ENCODE data around the gene HDAC10. TPM values are rescaled to one million over a fixed set of nuclear protein-coding genes. Genes with fewer than 3 reads are reported as not detected.
"Not testable (repeated sequence)": the region's sequence is repeated elsewhere in the genome, so short reads cannot be mapped to it uniquely, and the experiment has no call there.

The HDAC10 gene
- total RNA-seq, 1 donor from 2014 or later, result 5.4 TPM

DNA sequence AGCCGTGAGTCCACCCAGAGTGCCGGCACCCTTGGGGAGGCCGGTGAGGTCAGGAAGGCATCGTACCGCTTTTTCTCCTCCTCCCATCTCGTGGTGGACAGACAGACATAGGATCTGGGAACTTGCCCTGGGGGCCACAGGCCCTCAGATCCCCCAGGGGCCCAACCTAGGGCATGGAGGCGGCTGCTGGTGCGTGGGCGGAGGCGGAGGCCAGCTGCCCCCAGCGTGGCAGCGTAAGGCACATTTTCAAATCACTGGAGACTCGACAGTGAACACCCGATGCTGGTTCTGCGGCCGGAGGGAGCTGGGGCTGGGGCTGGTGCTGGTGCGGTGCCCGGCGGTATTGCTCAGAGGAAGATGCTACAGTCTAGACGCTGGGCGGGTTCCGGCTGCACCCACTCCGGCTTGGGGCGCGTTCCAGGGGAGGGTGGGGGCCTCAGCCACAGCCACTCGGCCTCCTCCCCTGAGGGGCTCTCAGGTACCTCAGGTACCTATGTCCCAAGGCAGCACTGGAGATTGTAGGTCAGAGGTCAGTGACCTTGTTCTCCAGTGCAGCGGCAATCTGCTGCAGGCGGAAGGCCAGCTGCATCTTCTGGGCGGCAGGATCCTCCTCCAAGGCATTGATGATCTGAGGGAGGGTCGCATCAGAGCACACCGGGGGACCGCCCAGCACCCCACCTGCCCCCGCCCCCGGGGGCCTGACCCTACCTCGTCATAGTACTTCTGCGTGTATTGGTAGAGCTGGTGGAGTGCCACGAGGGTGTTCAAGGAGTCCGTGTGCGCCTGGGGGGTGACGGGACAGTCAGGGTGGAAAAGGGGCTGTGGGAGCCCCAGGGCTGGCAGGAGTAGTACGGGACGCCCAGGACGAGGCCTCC is 24.4 kb upstream of the HDAC10 start:
- Histone ChIP-seq H3F3A (ENCODE audit: low read depth) (peaks cover 40% of the 10 kb centered on the region), H3K27ac (no peak overlapping the region), H3K9me3 (ENCODE audit: low read depth) (no peaks in the 10 kb centered on the region), H3K79me2 (ENCODE audit: low read depth) (no peaks in the 10 kb centered on the region), H3K4me3 (no peak overlapping the region), H3K4me1 (peaks cover 20% of the 10 kb centered on the region), H2AFZ (replicated peaks) (no peak overlapping the region), H3K4me2 (no peak overlapping the region), H4K20me1 (ENCODE audit: low read depth) (peaks cover 39% of the 10 kb centered on the region), H3K27me3 (peaks cover 11% of the 10 kb centered on the region), H3K36me3 (no peaks in the 10 kb centered on the region), H3K9ac (no peak overlapping the region)
- peaks cover 10% of the 10 kb centered on the region for H3K27me3 Mint-ChIP-seq (ENCODE audit: insufficient read depth, low read depth)
- no peaks in the 10 kb centered on the region for H3K9me3 Mint-ChIP-seq
- no peak overlapping the region for H3K27ac Mint-ChIP-seq
- H3K4me3 Mint-ChIP-seq, result no peak overlapping the region
- TF ChIP-seq EZH2phosphoT487 (IDR thresholded peaks at IDR 0.05), result no peak
- TF ChIP-seq, protein P1, sequence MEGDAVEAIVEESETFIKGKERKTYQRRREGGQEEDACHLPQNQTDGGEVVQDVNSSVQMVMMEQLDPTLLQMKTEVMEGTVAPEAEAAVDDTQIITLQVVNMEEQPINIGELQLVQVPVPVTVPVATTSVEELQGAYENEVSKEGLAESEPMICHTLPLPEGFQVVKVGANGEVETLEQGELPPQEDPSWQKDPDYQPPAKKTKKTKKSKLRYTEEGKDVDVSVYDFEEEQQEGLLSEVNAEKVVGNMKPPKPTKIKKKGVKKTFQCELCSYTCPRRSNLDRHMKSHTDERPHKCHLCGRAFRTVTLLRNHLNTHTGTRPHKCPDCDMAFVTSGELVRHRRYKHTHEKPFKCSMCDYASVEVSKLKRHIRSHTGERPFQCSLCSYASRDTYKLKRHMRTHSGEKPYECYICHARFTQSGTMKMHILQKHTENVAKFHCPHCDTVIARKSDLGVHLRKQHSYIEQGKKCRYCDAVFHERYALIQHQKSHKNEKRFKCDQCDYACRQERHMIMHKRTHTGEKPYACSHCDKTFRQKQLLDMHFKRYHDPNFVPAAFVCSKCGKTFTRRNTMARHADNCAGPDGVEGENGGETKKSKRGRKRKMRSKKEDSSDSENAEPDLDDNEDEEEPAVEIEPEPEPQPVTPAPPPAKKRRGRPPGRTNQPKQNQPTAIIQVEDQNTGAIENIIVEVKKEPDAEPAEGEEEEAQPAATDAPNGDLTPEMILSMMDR (IDR thresholded peaks at IDR 0.05), result no peak
- H3K4me1 Mint-ChIP-seq, result peaks cover 23% of the 10 kb centered on the region
- DNase-seq (ENCODE audit: low spot score), result no peak
- peaks cover 21% of the 10 kb centered on the region for H3K36me3 Mint-ChIP-seq

DNA sequence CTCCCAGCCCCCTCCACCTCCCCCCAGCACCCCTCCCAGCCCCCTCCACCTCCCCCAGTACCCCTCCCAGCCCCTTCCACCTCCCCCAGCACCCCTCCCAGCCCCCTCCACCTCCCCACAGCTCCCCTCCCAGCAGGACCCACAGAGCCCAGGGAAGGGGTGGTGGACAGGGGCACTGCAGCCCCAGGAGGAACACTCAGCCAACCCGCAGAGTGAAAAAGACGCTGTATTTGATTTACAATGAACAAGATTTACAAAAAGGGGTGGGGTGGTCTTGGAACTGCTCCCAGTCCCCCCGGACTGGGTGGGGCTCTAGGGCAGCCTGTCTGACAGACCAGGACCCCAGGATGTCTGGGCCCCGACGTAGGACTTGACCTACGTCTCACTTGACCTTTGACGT is 23.7 kb upstream of the HDAC10 start:
- no peak overlapping the region for H3K4me3 Mint-ChIP-seq
- H3K9ac ChIP-seq, result no peak overlapping the region
- no peak overlapping the region for H3K27ac ChIP-seq

DNA sequence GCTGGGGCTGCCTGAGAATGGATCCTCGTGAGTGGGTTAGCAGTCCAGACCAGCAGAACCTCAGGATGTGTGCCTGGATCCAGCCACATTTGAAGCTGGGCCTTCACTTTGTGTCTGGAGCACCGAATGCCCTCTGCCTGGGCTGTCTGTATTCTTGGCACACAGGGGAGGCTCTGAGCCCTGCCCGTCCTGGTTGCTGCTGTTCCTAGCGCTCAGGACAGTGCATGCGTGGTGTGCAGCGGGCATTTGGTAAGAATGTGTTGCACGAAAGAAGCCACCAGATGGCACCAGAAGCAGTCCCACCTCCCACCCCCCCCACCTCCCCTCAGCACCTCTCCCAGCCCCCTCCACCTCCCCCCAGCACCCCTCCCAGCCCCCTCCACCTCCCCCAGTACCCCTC is 23.2 kb upstream of the HDAC10 start:
- Mint-ChIP-seq H3K4me3 (peak overlapping the region; percentile 70), H3K36me3 (peaks cover 21% of the 10 kb centered on the region)
- peak; percentile 81 for DNase-seq (ENCODE audit: low spot score)

More for the DNA sequence above, 23.7 kb upstream of the HDAC10 start:
- H3K4me1 ChIP-seq, result peaks cover 22% of the 10 kb centered on the region
- H3K36me3 ChIP-seq, result no peaks in the 10 kb centered on the region
- H3K27me3 Mint-ChIP-seq (ENCODE audit: insufficient read depth, low read depth), result peaks cover 10% of the 10 kb centered on the region
- H3K36me3 Mint-ChIP-seq, result peaks cover 21% of the 10 kb centered on the region
- peaks cover 23% of the 10 kb centered on the region for H3K4me1 Mint-ChIP-seq
- no peak overlapping the region for H3K4me2 ChIP-seq
- H3K9me3 Mint-ChIP-seq, result no peaks in the 10 kb centered on the region
- H3K9me3 ChIP-seq (ENCODE audit: low read depth), result no peaks in the 10 kb centered on the region
- no peaks in the 10 kb centered on the region for H3K79me2 ChIP-seq (ENCODE audit: low read depth)
- no peak overlapping the region for H3K27ac Mint-ChIP-seq
- no peak for DNase-seq (ENCODE audit: low spot score)
- no peak overlapping the region for H2AFZ ChIP-seq (replicated peaks)
- H3K4me3 ChIP-seq, result no peak overlapping the region
- H3K27me3 ChIP-seq, result peaks cover 17% of the 10 kb centered on the region
- TF ChIP-seq, protein P1 (IDR thresholded peaks at IDR 0.05), result no peak
- TF ChIP-seq EZH2 (IDR thresholded peaks at IDR 0.05), result no peak
- no peak for TF ChIP-seq EZH2phosphoT487 (IDR thresholded peaks at IDR 0.05)
- peaks cover 40% of the 10 kb centered on the region for H3F3A ChIP-seq (ENCODE audit: low read depth)
- peaks cover 39% of the 10 kb centered on the region for H4K20me1 ChIP-seq (ENCODE audit: low read depth)

DNA sequence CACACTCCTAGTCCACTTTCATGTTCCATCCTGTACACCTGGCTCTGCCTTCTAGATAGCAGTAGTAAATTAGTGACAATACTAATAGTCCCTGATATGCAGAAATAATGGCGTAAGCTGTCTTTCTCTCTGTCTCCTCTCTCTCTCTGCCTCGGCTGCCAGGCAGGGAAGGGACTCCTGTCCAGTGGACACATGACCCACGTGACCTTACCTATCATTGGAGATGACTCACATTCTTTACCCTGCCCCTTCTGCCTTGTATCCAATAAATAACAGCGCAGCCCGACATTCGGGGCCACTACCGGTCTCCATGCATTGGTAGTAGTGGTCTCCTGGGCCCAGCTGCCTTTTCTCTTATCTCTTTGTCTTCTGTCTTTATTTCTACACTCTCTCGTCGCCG is 22.7 kb upstream of the HDAC10 start:
- H3K9ac ChIP-seq; H3K27ac ChIP-seq; H3K36me3 ChIP-seq; H3K79me2 ChIP-seq (ENCODE audit: low read depth); DNase-seq (ENCODE audit: low spot score); H3K27me3 Mint-ChIP-seq (ENCODE audit: insufficient read depth, low read depth); H2AFZ ChIP-seq (replicated peaks); H3K9me3 Mint-ChIP-seq; H3K4me2 ChIP-seq; H3K27ac Mint-ChIP-seq; H3K4me3 ChIP-seq; H3K9me3 ChIP-seq (ENCODE audit: low read depth): not testable (repeated sequence)
- H4K20me1 ChIP-seq (ENCODE audit: low read depth), result peaks cover 49% of the 10 kb centered on the region
- peaks cover 40% of the 10 kb centered on the region for H3F3A ChIP-seq (ENCODE audit: low read depth)
- Mint-ChIP-seq H3K4me3 (peak overlapping the region; percentile 70), H3K4me1 (peaks cover 27% of the 10 kb centered on the region), H3K36me3 (peaks cover 20% of the 10 kb centered on the region)
- H3K27me3 ChIP-seq, result peaks cover 27% of the 10 kb centered on the region
- H3K4me1 ChIP-seq, result peaks cover 22% of the 10 kb centered on the region

More for the DNA sequence above, 23.2 kb upstream of the HDAC10 start:
- Histone ChIP-seq H3K9ac (no peak overlapping the region), H3K9me3 (ENCODE audit: low read depth) (no peaks in the 10 kb centered on the region), H3K36me3 (no peaks in the 10 kb centered on the region), H3K4me2 (no peak overlapping the region), H3F3A (ENCODE audit: low read depth) (peaks cover 40% of the 10 kb centered on the region), H3K4me3 (no peak overlapping the region), H4K20me1 (ENCODE audit: low read depth) (peaks cover 44% of the 10 kb centered on the region), H2AFZ (replicated peaks) (no peak overlapping the region), H3K27me3 (peaks cover 22% of the 10 kb centered on the region), H3K27ac (no peak overlapping the region), H3K79me2 (ENCODE audit: low read depth) (no peaks in the 10 kb centered on the region), H3K4me1 (peaks cover 22% of the 10 kb centered on the region)
- H3K27ac Mint-ChIP-seq, result no peak overlapping the region
- peaks cover 25% of the 10 kb centered on the region for H3K4me1 Mint-ChIP-seq
- H3K9me3 Mint-ChIP-seq, result no peaks in the 10 kb centered on the region
- no peak for TF ChIP-seq EZH2 (IDR thresholded peaks at IDR 0.05)
- TF ChIP-seq, protein P1 (IDR thresholded peaks at IDR 0.05), result peak; percentile 50
- peaks cover 10% of the 10 kb centered on the region for H3K27me3 Mint-ChIP-seq (ENCODE audit: insufficient read depth, low read depth)

DNA sequence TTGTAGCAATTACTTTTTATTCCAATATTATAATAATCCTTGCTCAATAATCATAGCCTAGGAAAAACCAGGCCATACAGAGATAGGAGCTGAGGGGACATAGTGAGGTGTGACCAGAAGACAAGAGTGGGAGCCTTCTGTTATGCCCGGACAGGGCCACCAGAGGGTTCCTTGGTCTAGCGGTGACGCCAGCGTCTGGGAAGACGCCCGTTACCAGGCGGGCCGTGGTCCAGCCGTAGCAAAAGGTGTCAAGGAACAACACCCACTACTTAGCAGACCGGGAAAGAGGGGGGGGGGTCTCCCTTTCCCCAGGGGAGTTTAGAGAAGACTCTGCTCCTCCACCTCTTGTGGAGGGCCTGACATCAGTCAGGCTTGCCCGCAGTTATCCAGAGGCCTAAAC is 22.3 kb upstream of the HDAC10 start:
- Histone ChIP-seq H3F3A (ENCODE audit: low read depth) (peaks cover 40% of the 10 kb centered on the region), H3K4me1 (peaks cover 22% of the 10 kb centered on the region), H3K27me3 (peaks cover 32% of the 10 kb centered on the region), H4K20me1 (ENCODE audit: low read depth) (peaks cover 53% of the 10 kb centered on the region)
- H3K9me3 ChIP-seq (ENCODE audit: low read depth); H3K9me3 Mint-ChIP-seq; H3K4me3 ChIP-seq; H3K27ac Mint-ChIP-seq; H3K9ac ChIP-seq; H3K4me2 ChIP-seq; H3K79me2 ChIP-seq (ENCODE audit: low read depth); H3K27me3 Mint-ChIP-seq (ENCODE audit: insufficient read depth, low read depth); H3K36me3 ChIP-seq; H3K27ac ChIP-seq; H2AFZ ChIP-seq (replicated peaks); H3K4me3 Mint-ChIP-seq; DNase-seq (ENCODE audit: low spot score): not testable (repeated sequence)
- Mint-ChIP-seq H3K4me1 (peaks cover 27% of the 10 kb centered on the region), H3K36me3 (peaks cover 20% of the 10 kb centered on the region)

Data from neural progenitor cell (in vitro differentiated cells).